Fibroblast of mammary gland (primary cell): ENCODE measurements around the gene CARD14.
"Not testable (repeated sequence)": the region's sequence is repeated elsewhere in the genome, so short reads cannot be mapped to it uniquely, and the experiment has no call there.

ENCODE experiments used
- DNase-seq: peaks from one replicate; pipeline ENCODE4 v3.0.0-alpha.2; 2010; ENCODE audit warnings: low read depth
- H3K4me3 ChIP-seq: 2 replicates; pipeline ENCODE4 v1.5.1; 2011; ENCODE audit warnings: low read depth, mild to moderate bottlenecking, low read length, moderate library complexity; ENCODE audit not compliant: control insufficient read depth
- TF ChIP-seq, protein P1 (sequence below): conservative IDR thresholded peaks from 2 replicates; pipeline ENCODE4 v1.5.1; 2011; ENCODE audit warnings: low read depth, low read length, inconsistent platforms; ENCODE audit not compliant: control insufficient read depth, insufficient read depth

Gene CARD14

DNA sequence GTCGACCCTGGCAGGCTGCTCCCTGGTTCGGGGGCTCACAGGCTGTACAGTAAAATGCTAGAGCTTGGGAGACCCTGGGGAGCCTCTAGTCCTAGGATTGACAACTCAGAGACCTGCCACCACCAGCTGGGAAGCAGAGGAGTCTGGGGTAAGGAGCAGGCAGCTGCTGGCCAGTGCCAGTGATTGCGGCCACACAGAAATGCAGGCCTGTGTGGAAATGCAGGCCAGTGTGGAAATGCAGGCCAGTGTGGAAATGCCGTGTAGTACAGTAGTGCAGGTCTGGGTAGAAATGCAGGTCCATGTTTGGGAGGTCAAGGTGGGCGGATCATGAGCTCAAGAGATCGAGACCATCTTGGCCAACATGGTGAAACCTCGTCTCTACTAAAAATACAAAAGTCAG, 26.8 kb downstream of the CARD14 start:
- DNase-seq: no peak
- TF ChIP-seq, protein P1, sequence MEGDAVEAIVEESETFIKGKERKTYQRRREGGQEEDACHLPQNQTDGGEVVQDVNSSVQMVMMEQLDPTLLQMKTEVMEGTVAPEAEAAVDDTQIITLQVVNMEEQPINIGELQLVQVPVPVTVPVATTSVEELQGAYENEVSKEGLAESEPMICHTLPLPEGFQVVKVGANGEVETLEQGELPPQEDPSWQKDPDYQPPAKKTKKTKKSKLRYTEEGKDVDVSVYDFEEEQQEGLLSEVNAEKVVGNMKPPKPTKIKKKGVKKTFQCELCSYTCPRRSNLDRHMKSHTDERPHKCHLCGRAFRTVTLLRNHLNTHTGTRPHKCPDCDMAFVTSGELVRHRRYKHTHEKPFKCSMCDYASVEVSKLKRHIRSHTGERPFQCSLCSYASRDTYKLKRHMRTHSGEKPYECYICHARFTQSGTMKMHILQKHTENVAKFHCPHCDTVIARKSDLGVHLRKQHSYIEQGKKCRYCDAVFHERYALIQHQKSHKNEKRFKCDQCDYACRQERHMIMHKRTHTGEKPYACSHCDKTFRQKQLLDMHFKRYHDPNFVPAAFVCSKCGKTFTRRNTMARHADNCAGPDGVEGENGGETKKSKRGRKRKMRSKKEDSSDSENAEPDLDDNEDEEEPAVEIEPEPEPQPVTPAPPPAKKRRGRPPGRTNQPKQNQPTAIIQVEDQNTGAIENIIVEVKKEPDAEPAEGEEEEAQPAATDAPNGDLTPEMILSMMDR: no peak
- no peak overlapping the region for H3K4me3 ChIP-seq

DNA sequence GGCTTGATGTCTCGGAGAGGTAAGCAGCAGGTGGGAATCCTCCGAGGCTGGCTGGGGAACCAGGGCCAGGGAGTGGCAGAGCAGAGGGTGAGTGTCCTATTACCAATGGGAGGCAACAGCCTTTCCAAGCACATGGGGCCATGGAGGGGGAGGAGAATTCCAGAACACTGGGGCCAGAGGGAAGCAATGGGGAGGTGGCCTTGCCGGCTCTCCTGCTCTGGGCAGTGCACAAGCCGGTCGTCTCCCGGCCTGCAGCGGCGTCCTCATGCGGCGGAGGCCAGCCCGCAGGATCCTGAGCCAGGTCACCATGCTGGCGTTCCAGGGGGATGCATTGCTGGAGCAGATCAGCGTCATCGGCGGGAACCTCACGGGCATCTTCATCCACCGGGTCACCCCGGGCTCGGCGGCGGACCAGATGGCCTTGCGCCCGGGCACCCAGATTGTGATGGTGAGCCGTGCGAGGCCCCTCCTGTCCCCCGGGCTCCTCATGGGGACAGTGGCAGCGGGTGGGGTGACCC, 28.4 kb downstream of the CARD14 start:
- TF ChIP-seq, protein P1: no peak
- DNase-seq: no peak
- H3K4me3 ChIP-seq: no peak overlapping the region

DNA sequence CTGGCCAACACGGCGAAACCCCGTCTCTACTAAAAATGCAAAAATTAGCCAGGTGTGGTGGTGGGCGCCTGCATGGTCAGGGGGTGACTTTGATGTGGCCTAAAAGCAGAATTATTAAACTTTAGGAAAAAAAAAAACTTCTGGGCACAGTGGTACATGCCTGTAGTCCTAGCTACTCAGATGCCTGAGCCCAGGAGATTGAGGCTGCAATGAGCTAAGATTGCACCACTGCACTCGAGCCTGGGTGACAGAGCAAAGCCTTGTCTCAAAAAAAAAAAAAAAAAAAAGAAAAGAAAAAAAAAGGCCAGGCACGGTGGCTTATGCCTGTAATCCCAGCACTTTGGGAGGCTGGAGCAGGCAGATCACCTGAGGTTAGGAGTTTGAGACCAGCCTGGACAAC, 29.5 kb downstream of the CARD14 start:
- H3K4me3 ChIP-seq, DNase-seq: not testable (repeated sequence)

DNA sequence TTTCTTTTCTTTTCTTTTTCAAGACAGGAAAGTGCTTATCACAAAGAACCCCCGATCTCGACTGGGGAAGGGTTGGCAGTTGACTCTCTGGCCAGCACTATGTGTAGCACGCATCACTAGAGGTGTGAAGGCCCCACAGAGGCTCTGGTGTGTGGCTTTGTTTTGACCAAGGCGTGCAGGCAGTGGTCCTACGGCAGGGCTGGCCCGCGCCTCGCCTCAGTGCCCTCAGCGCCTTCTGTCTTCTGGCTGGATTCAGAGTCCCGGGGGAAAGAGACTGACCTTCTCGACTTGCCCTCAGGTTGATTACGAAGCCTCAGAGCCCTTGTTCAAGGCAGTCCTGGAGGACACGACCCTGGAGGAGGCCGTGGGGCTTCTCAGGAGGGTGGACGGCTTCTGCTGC, 31.6 kb downstream of the CARD14 start:
- no peak for DNase-seq
- TF ChIP-seq, protein P1: no peak
- H3K4me3 ChIP-seq: no peak overlapping the region

DNA sequence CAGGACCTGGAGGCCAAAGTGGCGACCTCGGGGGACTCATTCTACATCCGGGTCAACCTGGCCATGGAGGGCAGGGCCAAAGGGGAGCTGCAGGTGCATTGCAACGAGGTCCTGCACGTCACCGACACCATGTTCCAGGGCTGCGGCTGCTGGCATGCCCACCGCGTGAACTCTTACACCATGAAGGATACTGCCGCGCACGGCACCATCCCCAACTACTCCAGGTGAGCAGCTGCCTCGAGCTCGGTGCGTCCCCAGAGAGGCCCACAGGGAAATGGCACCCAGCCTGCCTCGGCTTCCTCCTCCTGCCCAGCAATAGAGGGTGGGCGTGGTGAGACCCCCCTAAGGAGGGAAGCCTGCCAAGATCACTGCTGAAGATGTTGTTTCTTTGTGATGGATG, 32.4 kb downstream of the CARD14 start:
- no peak for DNase-seq
- TF ChIP-seq, protein P1: no peak
- H3K4me3 ChIP-seq: no peak overlapping the region

DNA sequence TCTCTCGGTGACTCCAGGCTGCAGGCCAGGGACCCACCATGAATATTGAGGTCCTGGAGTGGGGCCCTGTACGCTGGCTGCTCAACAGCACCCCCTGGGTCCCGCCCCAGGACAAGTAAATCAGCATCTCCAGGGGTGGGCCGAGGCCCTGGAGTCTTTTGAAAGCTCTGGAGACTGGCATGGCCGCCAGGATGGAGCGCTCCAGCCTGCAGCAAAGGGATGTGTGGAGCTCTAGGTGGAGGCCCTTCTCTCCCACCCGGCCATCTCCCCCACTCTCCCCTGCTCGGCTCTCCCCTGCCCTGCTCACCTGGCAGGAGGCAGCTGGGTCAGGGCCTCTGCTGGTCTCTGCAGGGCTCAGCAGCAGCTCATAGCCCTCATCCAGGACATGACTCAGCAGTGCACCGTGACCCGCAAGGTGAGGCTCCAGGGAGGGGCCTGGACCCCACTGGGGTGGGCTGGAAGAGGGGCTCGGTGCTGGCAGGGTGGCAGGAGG, 33.7 kb downstream of the CARD14 start:
- H3K4me3 ChIP-seq: no peak overlapping the region
- no peak for DNase-seq
- TF ChIP-seq, protein P1: no peak

DNA sequence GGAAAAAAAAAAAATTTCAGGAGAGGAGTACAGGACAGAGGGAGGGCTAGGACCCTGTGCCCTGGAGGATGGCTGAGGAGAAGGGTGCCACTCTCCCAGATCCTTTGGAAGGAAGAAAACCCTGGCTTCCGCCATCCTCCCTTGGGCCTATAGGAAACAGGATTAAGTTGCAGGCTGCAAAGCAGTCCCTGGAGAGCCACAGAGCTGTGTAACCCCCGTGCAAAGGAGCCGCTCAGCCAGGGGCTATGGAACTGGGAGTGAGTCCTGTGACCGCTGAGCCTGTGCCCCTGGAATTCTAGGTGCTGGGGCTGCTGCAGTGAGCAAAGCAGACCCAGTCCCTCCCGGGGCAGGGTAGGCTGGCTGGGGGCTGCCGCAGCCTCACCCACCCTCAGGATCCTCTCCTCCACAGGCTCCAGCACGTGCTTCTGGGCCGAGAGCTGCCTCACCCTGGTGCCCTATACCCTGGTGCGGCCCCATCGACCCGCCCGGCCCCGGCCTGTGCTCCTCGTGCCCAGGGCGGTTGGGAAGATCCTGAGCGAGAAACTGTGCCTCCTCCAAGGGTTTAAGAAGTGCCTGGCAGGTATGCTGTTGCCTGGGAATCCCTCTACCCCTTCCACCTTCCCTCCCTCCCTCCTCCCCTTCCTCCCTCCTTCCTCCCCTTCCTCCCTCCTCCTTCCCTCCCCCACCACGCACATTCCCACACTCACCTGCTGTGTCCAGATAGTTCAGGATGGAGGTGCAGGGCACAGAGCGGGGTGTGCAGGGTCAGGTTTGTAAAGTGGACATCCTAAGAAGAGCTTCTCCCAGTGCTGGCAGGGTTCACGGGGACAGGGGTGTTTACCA, 35.0 kb downstream of the CARD14 start:
- TF ChIP-seq, protein P1: no peak
- no peak for DNase-seq
- H3K4me3 ChIP-seq: no peak overlapping the region
